HCT116 (cell line): ENCODE measurements around the gene TOX4. TPM values are rescaled to one million over a fixed set of nuclear protein-coding genes. Genes with fewer than 3 reads are reported as not detected.

Source experiments
- ATAC-seq: fragments of 200-7000 bp; cut with Tn5 transposase; 2 replicates; pipeline ENCODE4 v1.9.1; 2020; ENCODE audit warnings: mild to moderate bottlenecking, moderate library complexity
- BruUV-seq: library from RNA; stranded (reverse); fragments of 400-500 nt; replicated peaks from 2 replicates; lab custom pipeline; 2021; lab: Mats Ljungman, UMichigan
- CTCF ChIA-PET: fragments of 300-600 bp; sonication (Branson Sonifier 250); formaldehyde crosslinking; loops from one replicate; lab custom pipeline; 2021; ENCODE audit warnings: antibody characterized with exemption; lab: Charles Lee
- POLR2A ChIA-PET: fragments of 300-600, 350-600 bp; sonication (Branson Sonifier 250); formaldehyde crosslinking; loops from one replicate; lab custom pipeline; 2021; ENCODE audit warnings: antibody characterized with exemption; lab: Charles Lee
- RAD21 ChIA-PET, 2 experiments: fragments of 300-600 bp; sonication (Branson Sonifier 250); formaldehyde crosslinking; loops; one replicate each; lab custom pipeline; 2023; ENCODE audit warnings: low total read pairs in 2 of 2; ENCODE audit not compliant: uncharacterized antibody in 2 of 2, unreplicated experiment in 2 of 2, low non-redundant PET in 1 of 2; lab: Charles Lee
- DNase-seq: peaks from one replicate; pipeline ENCODE4 v3.0.0-alpha.2; 2010; ENCODE audit warnings: low read depth, low spot score
- H2AFZ ChIP-seq: fragments of 200-600 bp; shearing (Covaris generic), sonication (generic); 2 replicates; pipeline ENCODE4 v1.6.1; 2017; ENCODE audit warnings: low read depth, mixed run types, mixed read lengths, antibody characterized with exemption, low read length; ENCODE audit not compliant: poor library complexity, severe bottlenecking
- H3K27ac ChIP-seq: 2 replicates; pipeline ENCODE4 v1.5.1; 2012; ENCODE audit warnings: low read depth, low read length
- H3K27me3 ChIP-seq: fragments of 200-600 bp; sonication (generic); 2 replicates; pipeline ENCODE4 v1.6.1; 2016; ENCODE audit warnings: mixed run types, low read length, mixed read lengths; ENCODE audit not compliant: insufficient read depth
- H3K36me3 ChIP-seq, 2 experiments: fragments of 200-500 bp in 1 of 2; fragments of 200-600 bp in 1 of 2; sonication (Bioruptor generic) in 1 of 2; sonication (generic) in 1 of 2; 2 replicates each; pipeline versions ENCODE4 v1.5.1 to v1.6.1; 2014 to 2016; ENCODE audit warnings: low read length in 2 of 2, inconsistent platforms in 1 of 2, mixed read lengths in 1 of 2, mixed run types in 1 of 2; ENCODE audit not compliant: insufficient read depth in 2 of 2, control insufficient read depth in 1 of 2
- H3K4me1 ChIP-seq, 2 experiments: fragments of 200-600 bp in 1 of 2; sonication (generic) in 1 of 2; 2 replicates each; pipeline versions ENCODE4 v1.5.1 to v1.6.1; 2012 to 2017; ENCODE audit warnings: low read length in 2 of 2, inconsistent platforms in 1 of 2, mild to moderate bottlenecking in 1 of 2, mixed read lengths in 1 of 2, mixed run types in 1 of 2, moderate library complexity in 1 of 2; ENCODE audit not compliant: insufficient read depth in 2 of 2, control insufficient read depth in 1 of 2
- H3K4me2 ChIP-seq: fragments of 200-600 bp; sonication (generic); 2 replicates; pipeline ENCODE4 v1.6.1; 2017; ENCODE audit warnings: mixed run types, low read length, mixed read lengths
- H3K4me3 ChIP-seq, 2 experiments: fragments of 200-600 bp in 1 of 2; sonication (generic) in 1 of 2; replicated peaks in 1 of 2; 2 replicates each; pipeline ENCODE4 v1.5.1; 2011 to 2016; ENCODE audit warnings: low read length in 2 of 2, control low read depth in 1 of 2, low read depth in 1 of 2, mild to moderate bottlenecking in 1 of 2, mixed read lengths in 1 of 2, mixed run types in 1 of 2
- H3K79me2 ChIP-seq: fragments of 200-600 bp; sonication (generic); 2 replicates; pipeline ENCODE4 v1.6.1; 2017; ENCODE audit warnings: mild to moderate bottlenecking, mixed run types, low read length, moderate library complexity, mixed read lengths; ENCODE audit not compliant: insufficient read depth
- H3K9ac ChIP-seq: fragments of 200-600 bp; sonication (generic); 2 replicates; pipeline ENCODE4 v1.6.1; 2016; ENCODE audit warnings: low read length, mixed read lengths
- H3K9me2 ChIP-seq: fragments of 200-600 bp; sonication (generic), shearing (Covaris generic); 2 replicates; pipeline ENCODE4 v1.6.1; 2017; ENCODE audit warnings: mixed run types, mild to moderate bottlenecking, moderate library complexity; ENCODE audit not compliant: insufficient read depth
- H3K9me3 ChIP-seq, 2 experiments: fragments of 200-500 bp in 1 of 2; fragments of 200-600 bp in 1 of 2; sonication (Bioruptor generic) in 1 of 2; sonication (generic) in 1 of 2; 2 replicates each; pipeline ENCODE4 v1.6.1; 2014 to 2017; ENCODE audit warnings: low read length in 2 of 2, mixed read lengths in 2 of 2, inconsistent platforms in 1 of 2, low read depth in 1 of 2, mild to moderate bottlenecking in 1 of 2, mixed run types in 1 of 2, moderate library complexity in 1 of 2; ENCODE audit not compliant: control insufficient read depth in 1 of 2, insufficient read depth in 1 of 2
- H4K20me1 ChIP-seq: fragments of 200-600 bp; sonication (generic), shearing (Covaris generic); 2 replicates; pipeline ENCODE4 v1.6.1; 2017; ENCODE audit warnings: mixed run types, mild to moderate bottlenecking, moderate library complexity; ENCODE audit not compliant: insufficient read depth
- CBX3 ChIP-seq: IDR thresholded peaks from 2 replicates; pipeline ENCODE4 v1.6.1; 2012; ENCODE audit warnings: low read depth
- CEBPB ChIP-seq: IDR thresholded peaks from 2 replicates; pipeline ENCODE4 v1.6.1; 2012; ENCODE audit warnings: low read depth
- EGR1 ChIP-seq: IDR thresholded peaks from 2 replicates; pipeline ENCODE4 v1.6.1; 2012; ENCODE audit warnings: low read depth
- ELF1 ChIP-seq: IDR thresholded peaks from 2 replicates; pipeline ENCODE4 v1.6.1; 2012; ENCODE audit warnings: low read depth, borderline replicate concordance
- EZH2 ChIP-seq: fragments of 200-600 bp; sonication (generic); IDR thresholded peaks from 2 replicates; pipeline ENCODE4 v1.6.1; 2017; ENCODE audit warnings: antibody characterized with exemption, mixed run types
- EZH2phosphoT487 ChIP-seq: fragments of 200-600 bp; IDR thresholded peaks from 2 replicates; pipeline ENCODE4 v1.6.1; 2018; ENCODE audit warnings: antibody characterized with exemption, borderline replicate concordance
- FOSL1 ChIP-seq: IDR thresholded peaks from 2 replicates; pipeline ENCODE4 v1.6.1; 2012; ENCODE audit warnings: low read depth
- JUND ChIP-seq: IDR thresholded peaks from 2 replicates; pipeline ENCODE4 v1.6.1; 2012
- POLR2AphosphoS5 ChIP-seq: IDR thresholded peaks from 2 replicates; pipeline ENCODE4 v1.6.1; 2011; ENCODE audit warnings: mild to moderate bottlenecking, low read depth, low read length, moderate library complexity
- SIN3A ChIP-seq: IDR thresholded peaks from 2 replicates; pipeline ENCODE4 v1.6.1; 2012; ENCODE audit warnings: low read depth
- SP1 ChIP-seq: IDR thresholded peaks from 2 replicates; pipeline ENCODE4 v1.6.1; 2012; ENCODE audit warnings: low read depth
- TCF7L2 ChIP-seq: IDR thresholded peaks from 2 replicates; pipeline ENCODE4 v1.7.0; 2011; ENCODE audit warnings: borderline replicate concordance, inconsistent platforms; ENCODE audit not compliant: insufficient read depth, insufficient read length; ENCODE audit errors: extremely low read depth
- YY1 ChIP-seq: IDR thresholded peaks from 2 replicates; pipeline ENCODE4 v1.6.1; 2011; ENCODE audit warnings: low read length, low read depth, moderate library complexity, mild to moderate bottlenecking; ENCODE audit not compliant: insufficient replicate concordance; ENCODE audit errors: extremely low read depth
- ZFX ChIP-seq: fragments of 450-650 bp; IDR thresholded peaks from 2 replicates; pipeline ENCODE4 v1.6.1; 2017
- intact Hi-C: fragments of 100-400 bp; cut with micrococcal nuclease; formaldehyde crosslinking; loops from 2 replicates; pipeline ENCODE4 v1.10.0; 2022
- total RNA-seq: library from RNA; stranded (reverse); gene quantifications from one replicate; pipeline ENCODE4 v1.2.1, GENCODE V29; 2021; ENCODE audit not compliant: unreplicated experiment
- TF ChIP-seq, protein P1 (sequence below): IDR thresholded peaks from 2 replicates; pipeline ENCODE4 v1.6.1; 2011; ENCODE audit warnings: mild to moderate bottlenecking, low read length, moderate library complexity; ENCODE audit not compliant: insufficient replicate concordance; ENCODE audit errors: extremely low read depth
- TF ChIP-seq, protein P2 (sequence below): IDR thresholded peaks from 2 replicates; pipeline ENCODE4 v1.6.1; 2012; ENCODE audit warnings: low read depth
- TF ChIP-seq, protein P3 (sequence below), 3 experiments: fragments of 200-600 bp in 1 of 3; sonication (generic) in 1 of 3; IDR thresholded peaks in 2 of 3; conservative IDR thresholded peaks in 1 of 3; 2 replicates each; pipeline ENCODE4 v1.5.1; 2012 to 2017; ENCODE audit warnings: low read depth in 2 of 3, low read length in 2 of 3, antibody characterized with exemption in 1 of 3, borderline replicate concordance in 1 of 3, control low read depth in 1 of 3, mild to moderate bottlenecking in 1 of 3, mixed read lengths in 1 of 3, mixed run types in 1 of 3, moderate library complexity in 1 of 3; ENCODE audit not compliant: insufficient read depth in 1 of 3

TOX4 gene
- total RNA-seq, 1 experiment from 2014 or later = 58.5 TPM

DNA sequence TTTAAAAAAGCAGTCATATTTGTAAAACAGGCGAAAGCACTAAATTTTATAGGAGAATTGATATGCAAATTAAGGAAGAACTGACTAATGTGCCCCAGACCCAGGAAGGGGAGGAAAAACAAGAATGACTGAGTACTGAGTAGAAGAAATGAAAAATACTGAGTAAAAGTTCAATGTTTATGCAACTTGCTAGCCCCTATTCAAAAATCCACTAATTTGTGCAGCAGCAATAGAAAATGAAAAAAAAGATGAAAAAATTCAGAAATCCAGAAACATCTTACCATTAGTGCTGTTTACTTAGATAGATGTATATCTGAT is 27.1 kb upstream of the TOX4 start (continued):
- no peak for TF ChIP-seq TCF7L2
- TF ChIP-seq EZH2 = no peak
- TF ChIP-seq YY1 = no peak
- TF ChIP-seq ELF1 = no peak
- TF ChIP-seq FOSL1 = no peak
- no peak for TF ChIP-seq CBX3
- no peak for TF ChIP-seq JUND

DNA sequence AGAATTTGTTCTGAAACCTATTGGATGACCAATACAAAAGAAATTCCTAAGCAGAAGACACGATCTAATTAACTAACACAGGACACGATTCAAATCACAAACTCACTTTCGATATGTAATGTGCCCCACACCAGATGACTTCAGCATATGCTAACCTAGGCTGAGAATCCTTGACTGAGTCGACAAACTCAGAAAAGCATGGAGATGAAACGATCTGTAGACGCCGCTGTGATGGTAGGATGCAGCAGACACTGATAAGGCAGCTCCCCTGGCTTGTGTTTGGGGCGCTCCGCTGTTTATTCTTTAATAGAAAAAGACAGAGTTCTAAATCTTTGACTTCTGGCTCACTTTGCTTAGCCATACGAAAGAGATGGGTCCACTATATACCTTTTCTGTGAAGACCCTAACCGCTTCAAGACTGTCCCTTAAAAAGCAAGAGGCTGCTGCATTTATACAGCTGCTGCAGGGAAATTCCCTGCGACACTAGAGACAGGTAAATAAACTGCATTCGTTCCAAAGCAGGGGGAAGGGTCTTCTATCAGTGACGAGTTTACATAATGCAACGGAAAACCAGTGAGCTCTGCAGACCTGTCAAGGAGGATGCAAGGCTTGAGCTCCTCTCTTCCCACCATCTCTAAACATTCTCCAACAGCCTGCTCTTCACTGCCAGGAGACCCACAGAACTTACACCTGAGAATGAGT is 22.0 kb upstream of the TOX4 start:
- ATAC-seq = no peak
- Histone ChIP-seq H3K79me2 (peaks cover 58% of the 10 kb centered on the region), H3K9me2 (no peaks in the 10 kb centered on the region), H3K27me3 (no peaks in the 10 kb centered on the region), H3K4me3 (peak overlapping the region; percentile 87 to 97), H2AFZ (no peak overlapping the region), H3K9me3 (no peaks in the 10 kb centered on the region), H4K20me1 (0 out of 2 replicates have a peak, but pooled peaks cover 2% of the 10 kb centered on the region), H3K4me2 (peak overlapping the region; percentile 84), H3K9ac (peak overlapping the region; percentile 92), H3K36me3 (peaks cover 0 to 3% of the 10 kb centered on the region in 2 experiments; a peak in 1 of 4 replicates), H3K27ac (peak overlapping the region; percentile 69), H3K4me1 (peaks cover 10 to 16% of the 10 kb centered on the region in 2 experiments; a peak in 3 of 4 replicates)
- BruUV-seq = no TSS peak
- ChIA-PET POLR2A (interaction anchor here (1.8 to 2.1 kb wide), 2 partner anchors 11 to 17 kb away, joined by 22 to 34 read pairs; no protein-coding TSS in a partner anchor), RAD21 (no interaction called here), CTCF (interaction anchor here (0.9 to 1.2 kb wide), 4 partner anchors 12 to 59 kb away, joined by 3 to 5 read pairs (median 4); no protein-coding TSS in a partner anchor)
- intact Hi-C loops = no loop called here
- DNase-seq = no peak
- TF ChIP-seq EZH2 = no peak
- TF ChIP-seq EGR1 = no peak
- no peak for TF ChIP-seq SP1
- no peak for TF ChIP-seq YY1
- no peak for TF ChIP-seq JUND
- TF ChIP-seq, protein P1, sequence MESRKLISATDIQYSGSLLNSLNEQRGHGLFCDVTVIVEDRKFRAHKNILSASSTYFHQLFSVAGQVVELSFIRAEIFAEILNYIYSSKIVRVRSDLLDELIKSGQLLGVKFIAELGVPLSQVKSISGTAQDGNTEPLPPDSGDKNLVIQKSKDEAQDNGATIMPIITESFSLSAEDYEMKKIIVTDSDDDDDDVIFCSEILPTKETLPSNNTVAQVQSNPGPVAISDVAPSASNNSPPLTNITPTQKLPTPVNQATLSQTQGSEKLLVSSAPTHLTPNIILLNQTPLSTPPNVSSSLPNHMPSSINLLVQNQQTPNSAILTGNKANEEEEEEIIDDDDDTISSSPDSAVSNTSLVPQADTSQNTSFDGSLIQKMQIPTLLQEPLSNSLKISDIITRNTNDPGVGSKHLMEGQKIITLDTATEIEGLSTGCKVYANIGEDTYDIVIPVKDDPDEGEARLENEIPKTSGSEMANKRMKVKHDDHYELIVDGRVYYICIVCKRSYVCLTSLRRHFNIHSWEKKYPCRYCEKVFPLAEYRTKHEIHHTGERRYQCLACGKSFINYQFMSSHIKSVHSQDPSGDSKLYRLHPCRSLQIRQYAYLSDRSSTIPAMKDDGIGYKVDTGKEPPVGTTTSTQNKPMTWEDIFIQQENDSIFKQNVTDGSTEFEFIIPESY = no peak
- TF ChIP-seq TCF7L2 = no peak
- TF ChIP-seq, protein P2, sequence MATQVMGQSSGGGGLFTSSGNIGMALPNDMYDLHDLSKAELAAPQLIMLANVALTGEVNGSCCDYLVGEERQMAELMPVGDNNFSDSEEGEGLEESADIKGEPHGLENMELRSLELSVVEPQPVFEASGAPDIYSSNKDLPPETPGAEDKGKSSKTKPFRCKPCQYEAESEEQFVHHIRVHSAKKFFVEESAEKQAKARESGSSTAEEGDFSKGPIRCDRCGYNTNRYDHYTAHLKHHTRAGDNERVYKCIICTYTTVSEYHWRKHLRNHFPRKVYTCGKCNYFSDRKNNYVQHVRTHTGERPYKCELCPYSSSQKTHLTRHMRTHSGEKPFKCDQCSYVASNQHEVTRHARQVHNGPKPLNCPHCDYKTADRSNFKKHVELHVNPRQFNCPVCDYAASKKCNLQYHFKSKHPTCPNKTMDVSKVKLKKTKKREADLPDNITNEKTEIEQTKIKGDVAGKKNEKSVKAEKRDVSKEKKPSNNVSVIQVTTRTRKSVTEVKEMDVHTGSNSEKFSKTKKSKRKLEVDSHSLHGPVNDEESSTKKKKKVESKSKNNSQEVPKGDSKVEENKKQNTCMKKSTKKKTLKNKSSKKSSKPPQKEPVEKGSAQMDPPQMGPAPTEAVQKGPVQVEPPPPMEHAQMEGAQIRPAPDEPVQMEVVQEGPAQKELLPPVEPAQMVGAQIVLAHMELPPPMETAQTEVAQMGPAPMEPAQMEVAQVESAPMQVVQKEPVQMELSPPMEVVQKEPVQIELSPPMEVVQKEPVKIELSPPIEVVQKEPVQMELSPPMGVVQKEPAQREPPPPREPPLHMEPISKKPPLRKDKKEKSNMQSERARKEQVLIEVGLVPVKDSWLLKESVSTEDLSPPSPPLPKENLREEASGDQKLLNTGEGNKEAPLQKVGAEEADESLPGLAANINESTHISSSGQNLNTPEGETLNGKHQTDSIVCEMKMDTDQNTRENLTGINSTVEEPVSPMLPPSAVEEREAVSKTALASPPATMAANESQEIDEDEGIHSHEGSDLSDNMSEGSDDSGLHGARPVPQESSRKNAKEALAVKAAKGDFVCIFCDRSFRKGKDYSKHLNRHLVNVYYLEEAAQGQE = no peak
- no peak for TF ChIP-seq EZH2phosphoT487
- TF ChIP-seq SIN3A = no peak
- TF ChIP-seq ZFX = no peak
- no peak for TF ChIP-seq POLR2AphosphoS5
- TF ChIP-seq CBX3 = no peak
- TF ChIP-seq, protein P3, sequence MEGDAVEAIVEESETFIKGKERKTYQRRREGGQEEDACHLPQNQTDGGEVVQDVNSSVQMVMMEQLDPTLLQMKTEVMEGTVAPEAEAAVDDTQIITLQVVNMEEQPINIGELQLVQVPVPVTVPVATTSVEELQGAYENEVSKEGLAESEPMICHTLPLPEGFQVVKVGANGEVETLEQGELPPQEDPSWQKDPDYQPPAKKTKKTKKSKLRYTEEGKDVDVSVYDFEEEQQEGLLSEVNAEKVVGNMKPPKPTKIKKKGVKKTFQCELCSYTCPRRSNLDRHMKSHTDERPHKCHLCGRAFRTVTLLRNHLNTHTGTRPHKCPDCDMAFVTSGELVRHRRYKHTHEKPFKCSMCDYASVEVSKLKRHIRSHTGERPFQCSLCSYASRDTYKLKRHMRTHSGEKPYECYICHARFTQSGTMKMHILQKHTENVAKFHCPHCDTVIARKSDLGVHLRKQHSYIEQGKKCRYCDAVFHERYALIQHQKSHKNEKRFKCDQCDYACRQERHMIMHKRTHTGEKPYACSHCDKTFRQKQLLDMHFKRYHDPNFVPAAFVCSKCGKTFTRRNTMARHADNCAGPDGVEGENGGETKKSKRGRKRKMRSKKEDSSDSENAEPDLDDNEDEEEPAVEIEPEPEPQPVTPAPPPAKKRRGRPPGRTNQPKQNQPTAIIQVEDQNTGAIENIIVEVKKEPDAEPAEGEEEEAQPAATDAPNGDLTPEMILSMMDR (IDR thresholded peaks at IDR 0.05 in 2 of 3, conservative IDR thresholded peaks at IDR 0.05 in 1 of 3; ENCODE audit: borderline replicate concordance in 1 of 3, insufficient read depth in 1 of 3, low read depth in 2 of 3, low read length in 2 of 3) = no peak
- no peak for TF ChIP-seq ELF1
- no peak for TF ChIP-seq CEBPB
